Smooth muscle cell (in vitro differentiated cells): Measurements from ENCODE around the gene NGF. TPM values are rescaled to one million over a fixed set of nuclear protein-coding genes. Genes with fewer than 3 reads are reported as not detected.

ENCODE experiments used
- DNase-seq: peaks from one replicate; lab custom pipeline; 2025; ENCODE audit not compliant: unreplicated experiment; lab: John Stamatoyannopoulos, UW
- H2AFZ ChIP-seq: fragments of 200-600 bp; sonication (generic); 2 replicates; pipeline ENCODE4 v1.6.0; 2016; ENCODE audit warnings: antibody characterized with exemption, low read depth, mild to moderate bottlenecking
- H3F3A ChIP-seq: fragments of 200-600 bp; sonication (generic); 2 replicates; pipeline ENCODE4 v1.6.0; 2017; ENCODE audit warnings: antibody characterized with exemption, low read depth
- H3K27ac ChIP-seq: fragments of 200-600 bp; sonication (generic); 2 replicates; pipeline ENCODE4 v1.5.1; 2016; ENCODE audit warnings: low read depth, mild to moderate bottlenecking
- H3K27me3 ChIP-seq: fragments of 200-600 bp; sonication (generic); 2 replicates; pipeline ENCODE4 v1.6.1; 2016; ENCODE audit warnings: low read depth, mild to moderate bottlenecking
- H3K36me3 ChIP-seq: fragments of 200-600 bp; sonication (generic); 2 replicates; pipeline ENCODE4 v1.5.1; 2016; ENCODE audit warnings: low read depth
- H3K4me1 ChIP-seq: fragments of 200-600 bp; sonication (generic); 2 replicates; pipeline ENCODE4 v1.5.1; 2016; ENCODE audit warnings: low read depth
- H3K4me2 ChIP-seq: fragments of 200-600 bp; sonication (generic); 2 replicates; pipeline ENCODE4 v1.6.0; 2016; ENCODE audit warnings: mild to moderate bottlenecking
- H3K4me3 ChIP-seq: fragments of 200-600 bp; sonication (generic); 2 replicates; pipeline ENCODE4 v1.5.1; 2016; ENCODE audit warnings: mild to moderate bottlenecking
- H3K79me2 ChIP-seq: fragments of 200-600 bp; sonication (generic); 2 replicates; pipeline ENCODE4 v1.6.0; 2016; ENCODE audit warnings: low read depth, mild to moderate bottlenecking
- H3K9ac ChIP-seq: fragments of 200-600 bp; sonication (generic); 2 replicates; pipeline ENCODE4 v1.6.0; 2016; ENCODE audit warnings: low read depth
- H3K9me3 ChIP-seq: fragments of 200-600 bp; sonication (generic); replicated peaks from 2 replicates; pipeline ENCODE4 v1.5.1; 2016; ENCODE audit warnings: low read depth
- H4K20me1 ChIP-seq: fragments of 200-600 bp; sonication (generic); 2 replicates; pipeline ENCODE4 v1.6.0; 2016; ENCODE audit warnings: low read depth
- CTCF ChIP-seq: fragments of 200-600 bp; sonication (generic); IDR thresholded peaks from 2 replicates; pipeline ENCODE4 v1.5.1; 2017; ENCODE audit warnings: borderline replicate concordance, mild to moderate bottlenecking, antibody characterized with exemption; ENCODE audit not compliant: insufficient read depth, poor library complexity, severe bottlenecking
- WGBS: methylation state at CpG from one replicate; pipeline ENCODE4 v1.1.7; 2016; ENCODE audit warnings: low lambda C conversion rate; 5-methylcytosine and 5-hydroxymethylcytosine counted together
- polyA plus RNA-seq: library from polyadenylated mRNA; unstranded; fragments of >200 nt; fragmentation: Nextera tagmentation; extraction: Ambion mirVana; gene quantifications from 2 replicates; pipeline ENCODE4 v1.2.1, GENCODE V29; 2016
- total RNA-seq: library from RNA; depleted of rRNA; stranded (reverse); fragments of >200 nt; gene quantifications from 2 replicates; pipeline ENCODE4 v1.2.3, GENCODE V29; 2014

Gene NGF
- total and polyA plus RNA-seq, 2 experiments from 2014 or later = 0.18 to 1.8 TPM

GRCh38 chr1:115356356-115356755 is 18.3 kb upstream of the NGF start:
- Histone ChIP-seq H3K9ac (no peak overlapping the region), H3K79me2 (no peaks in the 10 kb centered on the region)
- 13% methylated on average over 2 of the region's 2 CpGs for WGBS

GRCh38 chr1:115355069-115355468 is 17.0 kb upstream of the NGF start:
- Histone ChIP-seq H3K9ac (no peak overlapping the region), H2AFZ (no peak overlapping the region), H3K36me3 (no peaks in the 10 kb centered on the region), H3K4me2 (no peak overlapping the region), H3K27me3 (no peaks in the 10 kb centered on the region), H3K9me3 (no peaks in the 10 kb centered on the region), H3K79me2 (no peaks in the 10 kb centered on the region), H3K27ac (no peak overlapping the region), H3F3A (no peaks in the 10 kb centered on the region), H3K4me1 (no peaks in the 10 kb centered on the region), H3K4me3 (no peak overlapping the region), H4K20me1 (no peaks in the 10 kb centered on the region)
- no peak for TF ChIP-seq CTCF
- WGBS = 68% methylated on average over 2 of the region's 2 CpGs
- DNase-seq = no peak

More at GRCh38 chr1:115356356-115356755, 18.3 kb upstream of the NGF start:
- Histone ChIP-seq H3K4me2 (no peak overlapping the region), H3K9me3 (no peaks in the 10 kb centered on the region), H4K20me1 (no peaks in the 10 kb centered on the region), H3K4me3 (no peak overlapping the region), H3K27me3 (no peaks in the 10 kb centered on the region), H3K27ac (no peak overlapping the region), H3F3A (no peaks in the 10 kb centered on the region), H3K36me3 (no peaks in the 10 kb centered on the region), H3K4me1 (no peaks in the 10 kb centered on the region), H2AFZ (no peak overlapping the region)
- DNase-seq = no peak
- no peak for TF ChIP-seq CTCF

- Histone ChIP-seq H3K27me3 (no peaks in the 10 kb centered on the region), H3K9ac (no peak overlapping the region), H3F3A (no peaks in the 10 kb centered on the region), H3K36me3 (no peaks in the 10 kb centered on the region), H3K9me3 (no peaks in the 10 kb centered on the region), H3K4me3 (no peak overlapping the region), H2AFZ (no peak overlapping the region), H4K20me1 (no peaks in the 10 kb centered on the region), H3K79me2 (no peaks in the 10 kb centered on the region), H3K4me1 (no peaks in the 10 kb centered on the region), H3K27ac (no peak overlapping the region), H3K4me2 (no peak overlapping the region)
- TF ChIP-seq CTCF = no peak
- no peak for DNase-seq
- 79% methylated on average over 5 of the region's 5 CpGs for WGBS
These were observed 13.1 kb upstream of the NGF start for GRCh38 chr1:115351143-115351542.

GRCh38 chr1:115348636-115349035 is 10.6 kb upstream of the NGF start:
- TF ChIP-seq CTCF = no peak
- Histone ChIP-seq H3K27me3 (no peaks in the 10 kb centered on the region), H3K4me3 (no peak overlapping the region), H3K79me2 (no peaks in the 10 kb centered on the region), H3K36me3 (no peaks in the 10 kb centered on the region), H3K4me1 (no peaks in the 10 kb centered on the region), H3K4me2 (no peak overlapping the region), H3F3A (no peaks in the 10 kb centered on the region), H2AFZ (no peak overlapping the region), H3K9me3 (no peaks in the 10 kb centered on the region), H3K9ac (no peak overlapping the region), H3K27ac (no peak overlapping the region), H4K20me1 (no peaks in the 10 kb centered on the region)
- DNase-seq = no peak
- 90% methylated on average over 4 of the region's 4 CpGs for WGBS
